ENCODE data around the gene RTCA. TPM values are rescaled to one million over a fixed set of nuclear protein-coding genes. Genes with fewer than 3 reads are reported as not detected.

The RTCA gene
- polyA plus RNA-seq, 6 donors from 2014 or later = 11.1 to 21.8 (median 16.0) TPM

Other genes starting within 250 kb of the RTCA start
- 1 to 10 TPM; 2.4 to 4.0 (median 3.0) TPM for gene SASS6, start 133.3 kb upstream of the RTCA start, polyA plus RNA-seq (ENCODE audit: low read depth in 6 of 6)
- 10 to 100 TPM in 5 of 6 donors, 1 to 10 TPM in 1; 4.1 to 17.8 (median 13.4) TPM for gene TRMT13, start 133.1 kb upstream of the RTCA start, polyA plus RNA-seq (ENCODE audit: low read depth in 6 of 6)
- under 1 TPM in 1 of 6 donors, not detected in 5; 0.69 TPM for gene LRRC39, start 88.0 kb upstream of the RTCA start, polyA plus RNA-seq (ENCODE audit: low read depth in 6 of 6)
- 1 to 10 TPM; 2.1 to 7.2 (median 4.5) TPM for gene DBT, start 16.4 kb upstream of the RTCA start, polyA plus RNA-seq (ENCODE audit: low read depth in 6 of 6)
- 10 to 100 TPM in 5 of 6 donors, 1 to 10 TPM in 1; 6.1 to 17.1 (median 14.4) TPM for gene CDC14A, start 86.3 kb downstream of the RTCA start, polyA plus RNA-seq (ENCODE audit: low read depth in 6 of 6)

All from naive B cell (primary cell).